MCF 10A (cell line): ENCODE data around the gene METAP1D. TPM values are rescaled to one million over a fixed set of nuclear protein-coding genes. Genes with fewer than 3 reads are reported as not detected.

Experiments
- BruUV-seq: library from RNA; stranded (reverse); fragments of 400-500 nt; replicated peaks from 2 replicates; lab custom pipeline; 2021; lab: Mats Ljungman, UMichigan
- CTCF ChIA-PET: fragments of 300-600 bp; sonication (Branson Sonifier 250); formaldehyde crosslinking; extraction: SDS; loops from one replicate; lab custom pipeline; 2021; ENCODE audit warnings: antibody characterized with exemption, inconsistent platforms; lab: Yijun Ruan, JAX
- POLR2A ChIA-PET: fragments of 300-600, 350-650 bp; sonication (Branson Sonifier 250); formaldehyde crosslinking; extraction: SDS; loops from one replicate; lab custom pipeline; 2020; ENCODE audit warnings: antibody characterized with exemption, inconsistent platforms; lab: Yijun Ruan, JAX
- DNase-seq: peaks from one replicate; pipeline ENCODE4 v3.0.0-alpha.2; 2018; ENCODE audit not compliant: unreplicated experiment
- H3K27ac Mint-ChIP-seq: one replicate; pipeline ENCODE4 v1.8.0; 2022; ENCODE audit warnings: mild to moderate bottlenecking, low read depth, mixed read lengths; ENCODE audit not compliant: unreplicated experiment
- H3K27me3 Mint-ChIP-seq: one replicate; pipeline ENCODE4 v1.8.0; 2022; ENCODE audit warnings: mixed read lengths; ENCODE audit not compliant: insufficient read depth, unreplicated experiment
- H3K36me3 Mint-ChIP-seq: one replicate; pipeline ENCODE4 v1.8.0; 2022; ENCODE audit warnings: mild to moderate bottlenecking, moderate library complexity, mixed read lengths; ENCODE audit not compliant: insufficient read depth, unreplicated experiment
- H3K4me1 Mint-ChIP-seq: one replicate; pipeline ENCODE4 v1.8.0; 2022; ENCODE audit warnings: mixed read lengths; ENCODE audit not compliant: insufficient read depth, unreplicated experiment
- H3K4me3 Mint-ChIP-seq: one replicate; pipeline ENCODE4 v1.8.0; 2022; ENCODE audit warnings: mild to moderate bottlenecking, moderate library complexity, mixed read lengths; ENCODE audit not compliant: unreplicated experiment
- H3K9me3 Mint-ChIP-seq: one replicate; pipeline ENCODE4 v1.8.0; 2022; ENCODE audit warnings: mixed read lengths; ENCODE audit not compliant: unreplicated experiment
- intact Hi-C: fragments of 100-400 bp; cut with micrococcal nuclease; formaldehyde crosslinking; loops from 2 replicates; pipeline ENCODE4 v1.14.1; 2022
- total RNA-seq: library from RNA; stranded (reverse); gene quantifications from 2 replicates; pipeline ENCODE4 v1.2.3, GENCODE V29; 2022
- TF ChIP-seq, protein P1 (sequence below): fragments of 200-600 bp; IDR thresholded peaks from one replicate; pipeline ENCODE4 v1.8.0; 2022; ENCODE audit warnings: antibody characterized with exemption, mild to moderate bottlenecking; ENCODE audit not compliant: unreplicated experiment

METAP1D gene
- total RNA-seq, 1 experiment from 2014 or later = 9.3 TPM

DNA sequence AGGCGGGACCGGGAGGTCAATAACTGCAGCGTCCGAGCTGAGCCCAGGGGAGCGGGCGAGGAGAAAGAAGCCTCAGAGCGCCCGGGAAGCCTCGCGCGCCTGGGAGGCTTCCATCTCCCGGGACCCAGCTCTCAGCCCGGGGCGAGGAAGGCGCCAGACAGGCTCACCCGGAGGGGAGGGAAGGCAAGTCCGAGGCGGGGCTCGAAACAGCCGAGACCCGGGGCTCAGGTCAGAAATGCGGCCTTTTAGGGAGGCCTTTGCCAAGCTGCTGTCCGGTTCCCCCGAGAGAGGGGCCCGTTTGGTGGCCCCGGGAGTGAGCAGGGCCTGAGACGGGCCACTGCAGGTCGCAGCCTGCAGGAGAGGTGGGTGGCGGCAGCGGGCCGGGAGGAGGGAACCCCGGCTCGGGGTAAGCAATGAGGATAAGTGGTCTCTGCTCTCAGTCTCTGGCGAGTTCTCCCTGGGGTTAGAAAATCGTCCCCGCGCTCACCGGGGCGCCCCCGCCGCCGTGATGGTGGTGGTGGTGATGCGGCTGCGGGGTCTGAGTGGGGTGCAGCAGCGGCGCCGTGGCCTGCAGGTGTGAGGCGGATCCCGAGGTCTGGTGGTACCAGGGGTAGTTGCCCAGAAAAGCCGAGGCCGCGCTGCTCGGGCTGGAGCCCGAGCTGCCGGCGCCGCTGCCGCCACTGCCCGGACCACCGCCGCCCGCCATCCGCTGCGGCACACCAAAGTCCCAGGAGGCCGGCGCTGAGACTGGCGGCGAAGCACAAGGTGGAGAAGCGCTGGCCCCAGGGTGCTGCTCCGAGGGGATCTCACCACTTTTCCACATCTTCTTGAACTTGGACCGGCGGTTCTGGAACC is 100.6 kb downstream of the METAP1D start:
- no peak overlapping the region for H3K4me3 Mint-ChIP-seq
- H3K27ac Mint-ChIP-seq = no peak overlapping the region
- peaks cover 34% of the 10 kb centered on the region for H3K4me1 Mint-ChIP-seq
- POLR2A ChIA-PET = interaction anchor here (1.1 to 5.6 kb wide), 7 partner anchors 15 to 394 kb away, joined by 3 to 55 read pairs (median 5); partner anchors contain the start of genes DLX1, METAP1D and SLC25A12
- H3K9me3 Mint-ChIP-seq = no peaks in the 10 kb centered on the region
- intact Hi-C loops = loop anchor here (10.0 kb wide), 1 partner anchor 206 kb away; the partner anchor contains the start of gene SLC25A12
- BruUV-seq = no TSS peak
- H3K27me3 Mint-ChIP-seq = no peaks in the 10 kb centered on the region
- DNase-seq = no peak
- TF ChIP-seq, protein P1, sequence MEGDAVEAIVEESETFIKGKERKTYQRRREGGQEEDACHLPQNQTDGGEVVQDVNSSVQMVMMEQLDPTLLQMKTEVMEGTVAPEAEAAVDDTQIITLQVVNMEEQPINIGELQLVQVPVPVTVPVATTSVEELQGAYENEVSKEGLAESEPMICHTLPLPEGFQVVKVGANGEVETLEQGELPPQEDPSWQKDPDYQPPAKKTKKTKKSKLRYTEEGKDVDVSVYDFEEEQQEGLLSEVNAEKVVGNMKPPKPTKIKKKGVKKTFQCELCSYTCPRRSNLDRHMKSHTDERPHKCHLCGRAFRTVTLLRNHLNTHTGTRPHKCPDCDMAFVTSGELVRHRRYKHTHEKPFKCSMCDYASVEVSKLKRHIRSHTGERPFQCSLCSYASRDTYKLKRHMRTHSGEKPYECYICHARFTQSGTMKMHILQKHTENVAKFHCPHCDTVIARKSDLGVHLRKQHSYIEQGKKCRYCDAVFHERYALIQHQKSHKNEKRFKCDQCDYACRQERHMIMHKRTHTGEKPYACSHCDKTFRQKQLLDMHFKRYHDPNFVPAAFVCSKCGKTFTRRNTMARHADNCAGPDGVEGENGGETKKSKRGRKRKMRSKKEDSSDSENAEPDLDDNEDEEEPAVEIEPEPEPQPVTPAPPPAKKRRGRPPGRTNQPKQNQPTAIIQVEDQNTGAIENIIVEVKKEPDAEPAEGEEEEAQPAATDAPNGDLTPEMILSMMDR = no peak
- H3K36me3 Mint-ChIP-seq = no peaks in the 10 kb centered on the region
- CTCF ChIA-PET = interaction anchor here (1.6 kb wide), 1 partner anchor 287 kb away, joined by 4 read pairs; no protein-coding TSS in a partner anchor

DNA sequence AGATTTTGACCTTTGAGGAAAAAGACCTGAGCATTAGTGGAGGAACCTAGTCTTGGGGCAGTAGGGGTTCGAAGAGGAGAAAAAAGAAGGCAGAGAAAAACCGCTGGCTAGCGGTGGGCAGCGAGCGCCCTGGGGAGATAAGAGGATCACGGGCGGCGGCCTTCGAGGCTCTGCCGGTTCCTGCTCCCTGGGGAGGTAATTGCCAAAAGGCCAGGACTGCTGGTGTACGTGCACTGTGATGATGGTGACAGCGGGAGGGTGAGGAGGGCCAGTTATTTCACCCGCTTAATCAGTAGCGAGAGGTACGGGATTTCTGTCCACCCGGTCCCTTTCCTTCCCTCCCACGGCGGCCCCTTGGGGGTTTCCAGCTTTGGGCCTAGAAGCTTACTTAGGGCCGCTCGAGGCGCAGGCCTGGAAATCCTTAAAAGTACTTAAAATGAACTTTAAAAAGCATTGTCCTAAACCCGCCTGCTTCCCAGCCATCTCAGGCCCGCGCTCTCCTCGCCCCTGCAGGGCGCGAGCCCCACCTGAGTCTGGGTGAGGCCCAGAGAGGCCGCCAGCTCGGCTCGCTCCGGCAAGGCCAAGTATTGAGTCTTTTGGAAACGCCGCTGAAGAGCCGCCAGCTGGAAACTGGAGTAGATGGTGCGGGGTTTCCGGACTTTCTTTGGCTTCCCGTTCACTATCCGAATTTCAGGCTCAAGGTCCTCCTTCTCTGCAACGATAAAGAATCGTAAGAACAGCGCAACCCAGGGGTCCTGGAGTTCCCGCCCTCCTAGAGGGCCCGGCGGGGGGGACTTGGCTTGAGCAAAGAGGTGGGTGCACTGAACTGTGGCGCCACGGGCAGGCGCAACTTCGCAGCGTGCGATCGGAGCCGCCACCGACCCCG is 101.4 kb downstream of the METAP1D start:
- TSS peak; percentile 38 for BruUV-seq
- Mint-ChIP-seq H3K27me3 (no peaks in the 10 kb centered on the region), H3K4me3 (peak overlapping the region; percentile 92), H3K27ac (peak overlapping the region; percentile 88), H3K36me3 (no peaks in the 10 kb centered on the region), H3K4me1 (peaks cover 27% of the 10 kb centered on the region), H3K9me3 (no peaks in the 10 kb centered on the region)
- DNase-seq = no peak
- CTCF ChIA-PET = interaction anchor here (1.6 to 2.6 kb wide), 2 partner anchors 26 to 288 kb away, joined by 4 to 10 read pairs; no protein-coding TSS in a partner anchor
- TF ChIP-seq, protein P1 = no peak
- POLR2A ChIA-PET = interaction anchor here (0.6 to 4.1 kb wide), 6 partner anchors 19 to 207 kb away, joined by 3 to 35 read pairs (median 18); partner anchors contain the start of genes HAT1, METAP1D and SLC25A12
- intact Hi-C loops = loop anchor here (10.0 kb wide), 1 partner anchor 206 kb away; the partner anchor contains the start of gene SLC25A12

DNA sequence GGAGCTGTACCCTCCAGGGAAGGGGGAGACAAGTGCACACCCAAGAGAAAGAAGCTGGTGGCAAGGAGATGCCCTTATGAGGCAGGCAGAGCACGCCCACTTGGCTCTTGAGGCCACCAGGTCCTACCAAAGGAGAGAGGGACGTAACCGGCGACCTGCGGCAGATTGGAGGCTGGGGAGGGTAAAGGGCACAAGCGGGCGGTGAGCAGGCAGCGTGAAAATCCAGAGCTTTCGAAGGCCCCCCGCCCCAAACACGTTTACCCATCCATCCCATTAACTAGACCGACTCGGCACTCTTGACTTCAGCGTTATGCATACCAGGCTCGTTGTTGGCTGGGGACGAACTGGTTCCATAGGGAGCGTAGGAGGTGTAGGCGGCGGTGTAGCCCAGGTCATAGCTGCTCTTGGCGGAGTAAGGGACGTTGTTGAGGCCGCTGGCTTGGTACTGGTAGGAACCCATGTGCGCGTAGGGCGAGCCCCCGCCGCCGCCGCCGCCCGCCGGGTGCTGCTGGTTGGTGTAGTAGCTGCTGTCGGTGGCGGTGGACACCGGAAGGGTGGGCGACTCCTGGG is 102.2 kb downstream of the METAP1D start:
- Mint-ChIP-seq H3K36me3 (no peaks in the 10 kb centered on the region), H3K9me3 (no peaks in the 10 kb centered on the region), H3K27me3 (no peaks in the 10 kb centered on the region), H3K27ac (peak overlapping the region; percentile 88), H3K4me3 (peak overlapping the region; percentile 92), H3K4me1 (peaks cover 20% of the 10 kb centered on the region)
- CTCF ChIA-PET = interaction anchor here (0.6 to 2.6 kb wide), 6 partner anchors 13 to 396 kb away, joined by 3 to 10 read pairs (median 4); no protein-coding TSS in a partner anchor
- POLR2A ChIA-PET = interaction anchor here (0.6 to 4.1 kb wide), 10 partner anchors 14 to 394 kb away, joined by 3 to 35 read pairs (median 8); partner anchors contain the start of genes HAT1, METAP1D and SLC25A12
- DNase-seq = peak; percentile 31
- intact Hi-C loops = loop anchor here (1.0 to 10.0 kb wide), 6 partner anchors 103 to 503 kb away; partner anchors contain the start of genes METAP1D and SLC25A12
- TF ChIP-seq, protein P1 = no peak
- no TSS peak for BruUV-seq
